Thoracic aorta (tissue), 2 donors: ENCODE measurements around the gene RHOC. TPM values are rescaled to one million over a fixed set of nuclear protein-coding genes. Genes with fewer than 3 reads are reported as not detected.

Experiments
- ATAC-seq: fragments of 150-250 bp; one replicate; pipeline ENCODE4 v1.8.0; 2017; ENCODE audit warnings: low read depth; ENCODE audit not compliant: insufficient number of reproducible peaks, low FRiP score
- DNase-seq: peaks from one replicate; pipeline ENCODE4 v3.0.0-alpha.2; 2020; ENCODE audit warnings: low spot score
- H3K27ac ChIP-seq, 2 donors: fragments of 200-600 bp; sonication (generic); 1 replicate in 1 of 2; 2 replicates in 1 of 2; pipeline ENCODE4 v1.5.1; 2016; ENCODE audit warnings: mild to moderate bottlenecking in 2 of 2, moderate library complexity in 2 of 2
- H3K27me3 ChIP-seq: fragments of 200-600 bp; sonication (generic); replicated peaks from 2 replicates; pipeline ENCODE4 v1.6.0; 2016; ENCODE audit warnings: mild to moderate bottlenecking; ENCODE audit not compliant: insufficient read depth
- H3K36me3 ChIP-seq: fragments of 200-600 bp; sonication (generic); one replicate; pipeline ENCODE4 v1.5.1; 2016
- H3K4me1 ChIP-seq, 2 donors: fragments of 200-600 bp; sonication (generic); 1 replicate in 1 of 2; 2 replicates in 1 of 2; pipeline versions ENCODE4 v1.5.1 to v1.6.0; 2016; ENCODE audit warnings: low read depth in 2 of 2, mild to moderate bottlenecking in 1 of 2; ENCODE audit not compliant: control insufficient read depth in 1 of 2
- H3K4me3 ChIP-seq: fragments of 200-600 bp; sonication (generic); 2 replicates; pipeline ENCODE4 v1.5.1; 2016; ENCODE audit warnings: mild to moderate bottlenecking
- H3K9me3 ChIP-seq: fragments of 200-600 bp; sonication (generic); 2 replicates; pipeline ENCODE4 v1.5.1; 2016
- CTCF ChIP-seq: fragments of 200-600 bp; sonication (generic); IDR thresholded peaks from one replicate; pipeline ENCODE4 v1.5.1; 2019; ENCODE audit warnings: antibody characterized with exemption
- total RNA-seq, 2 donors: library from RNA; depleted of rRNA; stranded (reverse); fragments of >200 nt; gene quantifications; one replicate each; pipeline versions ENCODE4 v1.1.0 to v1.2.3, GENCODE V29; 2016

RHOC gene
- total RNA-seq, 2 donors from 2014 or later, result 297 to 378 TPM

DNA sequence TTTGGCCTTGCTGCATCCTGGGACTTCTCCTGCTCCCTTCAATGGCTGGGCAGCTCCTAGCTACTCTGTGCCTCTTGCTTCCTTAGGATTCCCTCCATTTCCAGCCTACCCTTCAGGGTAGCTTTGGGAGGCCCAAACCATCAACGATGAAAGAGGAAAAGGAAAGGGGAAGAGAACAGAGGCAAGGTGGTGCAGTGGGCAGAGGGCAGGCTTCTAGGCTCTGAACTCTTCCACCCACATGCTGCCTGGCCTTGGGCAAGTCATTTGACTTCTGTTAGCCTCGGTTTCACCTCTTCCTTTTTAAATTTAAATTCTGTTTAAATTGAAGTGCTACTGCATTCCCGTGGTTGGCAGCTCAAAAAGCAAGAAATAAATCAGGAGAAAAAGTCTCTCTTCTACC is 13.9 kb upstream of the RHOC start:
- DNase-seq, result no peak
- ATAC-seq, result no peak
- no peak overlapping the region for H3K4me3 ChIP-seq
- no peaks in the 10 kb centered on the region for H3K9me3 ChIP-seq
- H3K27me3 ChIP-seq, result no peaks in the 10 kb centered on the region
- no peaks in the 10 kb centered on the region for H3K36me3 ChIP-seq
- no peak for TF ChIP-seq CTCF
- no peak overlapping the region for H3K27ac ChIP-seq
- peaks cover 5 to 11% of the 10 kb centered on the region in 2 donors for H3K4me1 ChIP-seq

DNA sequence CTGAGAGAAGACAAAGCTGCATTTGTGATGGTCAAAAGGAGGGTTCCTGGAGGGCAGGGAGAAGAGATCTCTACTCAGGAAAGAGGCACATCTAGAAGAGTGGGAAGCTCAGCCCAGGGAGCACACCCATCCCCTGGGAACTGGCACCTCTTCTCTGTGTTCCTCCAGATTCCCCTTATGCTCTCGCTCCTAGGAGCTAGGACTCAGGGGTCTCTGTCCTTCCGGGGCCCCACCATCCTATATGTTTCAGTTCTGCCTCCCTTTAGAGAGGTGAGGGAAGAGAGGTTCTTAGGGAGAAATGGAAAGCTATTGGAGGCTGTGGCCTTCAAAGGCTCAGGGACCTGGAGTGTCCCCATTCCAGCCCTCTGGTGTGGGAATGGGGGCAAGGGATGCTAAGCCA is 12.8 kb upstream of the RHOC start:
- ATAC-seq (no peak), DNase-seq (no peak)
- Histone ChIP-seq H3K4me1 (peaks cover 5 to 12% of the 10 kb centered on the region in 2 donors), H3K36me3 (no peaks in the 10 kb centered on the region), H3K9me3 (no peaks in the 10 kb centered on the region), H3K27me3 (no peaks in the 10 kb centered on the region), H3K27ac (no peak overlapping the region), H3K4me3 (no peak overlapping the region)
- no peak for TF ChIP-seq CTCF

- Histone ChIP-seq H3K27me3 (no peaks in the 10 kb centered on the region), H3K4me3 (peak overlapping the region; percentile 67), H3K4me1 (peaks cover 5 to 20% of the 10 kb centered on the region in 2 donors), H3K36me3 (no peaks in the 10 kb centered on the region), H3K27ac (no peak overlapping the region), H3K9me3 (no peaks in the 10 kb centered on the region)
- ATAC-seq (no peak), DNase-seq (no peak)
- peak; percentile 88 for TF ChIP-seq CTCF
These were observed 11.9 kb upstream of the RHOC start for GRCh38 chr1:112718691-112719418.

DNA sequence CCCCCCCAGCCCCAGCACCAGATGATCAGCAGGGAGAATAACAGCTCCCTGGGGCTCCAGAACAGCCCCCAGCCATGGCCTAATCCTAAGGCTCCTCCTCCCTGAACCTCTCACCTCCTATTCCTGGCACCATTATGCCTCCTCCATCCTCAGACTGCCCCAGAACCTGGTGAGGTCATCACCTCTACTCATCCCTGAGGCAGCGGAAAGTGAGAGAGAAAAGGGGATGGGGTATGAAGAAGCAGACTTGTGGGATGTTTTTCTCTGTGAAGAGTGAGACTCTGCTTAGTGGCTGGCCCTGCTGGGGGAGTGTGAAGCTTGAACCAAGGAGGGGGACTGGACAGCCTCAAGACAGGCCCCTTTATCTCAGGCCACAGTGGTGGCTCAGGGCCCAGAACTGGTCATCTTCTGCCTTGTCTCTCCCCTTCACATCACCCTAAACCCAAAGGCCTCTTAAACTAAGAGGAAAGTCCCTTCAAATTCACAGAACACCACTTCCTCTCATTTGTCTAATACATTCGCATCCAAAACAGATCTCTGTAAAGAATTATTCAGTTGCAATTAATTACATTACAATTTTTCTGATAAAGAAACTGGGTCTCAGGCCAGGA is 10.4 kb upstream of the RHOC start:
- no peak for ATAC-seq
- Histone ChIP-seq H3K9me3 (no peaks in the 10 kb centered on the region), H3K4me1 (peaks cover 5 to 23% of the 10 kb centered on the region in 2 donors), H3K36me3 (no peaks in the 10 kb centered on the region), H3K4me3 (no peak overlapping the region), H3K27ac (no peak overlapping the region), H3K27me3 (no peaks in the 10 kb centered on the region)
- no peak for DNase-seq
- TF ChIP-seq CTCF, result no peak

GRCh38 chr1:112716133-112716720 is 9.3 kb upstream of the RHOC start:
- H3K27me3 ChIP-seq, result no peaks in the 10 kb centered on the region
- peak overlapping the region; percentile 43 to 60 for H3K27ac ChIP-seq
- TF ChIP-seq CTCF, result peak; percentile 96
- peak; percentile 64 for ATAC-seq
- no peaks in the 10 kb centered on the region for H3K36me3 ChIP-seq
- DNase-seq, result no peak
- no peaks in the 10 kb centered on the region for H3K9me3 ChIP-seq
- peak overlapping the region; percentile 73 for H3K4me3 ChIP-seq
- peaks cover 5 to 23% of the 10 kb centered on the region in 2 donors for H3K4me1 ChIP-seq
